Endothelial cell of umbilical vein (primary cell): ENCODE results near the gene NRM.

Experiments used
- EZH2 ChIP-seq: IDR thresholded peaks from 2 replicates; pipeline ENCODE4 v1.6.1; 2012; ENCODE audit warnings: borderline replicate concordance, low read depth, mild to moderate bottlenecking, moderate library complexity, low read length, inconsistent platforms; ENCODE audit not compliant: severe bottlenecking
- POLR2A ChIP-seq: IDR thresholded peaks from 2 replicates; pipeline ENCODE4 v1.6.1; 2012; ENCODE audit warnings: low read depth, mild to moderate bottlenecking, control low read depth, low read length
- POLR2AphosphoS5 ChIP-seq: IDR thresholded peaks from 2 replicates; pipeline ENCODE4 v1.6.1; 2012; ENCODE audit warnings: low read depth, mild to moderate bottlenecking, control low read depth, low read length, moderate library complexity; ENCODE audit not compliant: insufficient read depth
- TF ChIP-seq, protein P1 (sequence below), 2 donors: IDR thresholded peaks; 1 replicate in 1 of 2; 2 replicates in 1 of 2; pipeline ENCODE4 v1.5.1; 2011; ENCODE audit warnings: low read length in 2 of 2, mild to moderate bottlenecking in 2 of 2, moderate library complexity in 2 of 2, control low read depth in 1 of 2, inconsistent platforms in 1 of 2, low read depth in 1 of 2; ENCODE audit not compliant: insufficient read depth in 1 of 2; ENCODE audit errors: extremely low read depth in 1 of 2

DNA sequence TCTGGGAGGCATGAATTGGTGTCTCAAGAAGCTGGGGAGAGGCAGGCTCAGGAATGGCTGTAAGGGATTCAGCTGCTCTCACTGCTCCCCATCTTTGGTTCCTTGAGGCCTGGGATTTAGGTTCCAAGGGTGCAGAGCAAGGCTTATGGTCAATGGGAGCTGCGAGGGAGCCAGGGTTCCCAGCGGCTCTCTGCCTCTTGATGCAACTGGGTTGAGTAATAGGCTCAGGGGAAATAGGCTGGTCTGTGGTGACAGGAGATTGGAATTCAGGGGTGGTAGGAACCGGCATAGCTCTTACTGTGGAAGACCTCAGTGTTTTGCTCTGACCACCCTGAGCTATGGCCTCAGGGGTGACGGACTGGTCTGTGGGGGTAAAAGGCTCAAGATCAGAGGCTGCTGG, 13.0 kb upstream of the NRM start:
- TF ChIP-seq, protein P1, sequence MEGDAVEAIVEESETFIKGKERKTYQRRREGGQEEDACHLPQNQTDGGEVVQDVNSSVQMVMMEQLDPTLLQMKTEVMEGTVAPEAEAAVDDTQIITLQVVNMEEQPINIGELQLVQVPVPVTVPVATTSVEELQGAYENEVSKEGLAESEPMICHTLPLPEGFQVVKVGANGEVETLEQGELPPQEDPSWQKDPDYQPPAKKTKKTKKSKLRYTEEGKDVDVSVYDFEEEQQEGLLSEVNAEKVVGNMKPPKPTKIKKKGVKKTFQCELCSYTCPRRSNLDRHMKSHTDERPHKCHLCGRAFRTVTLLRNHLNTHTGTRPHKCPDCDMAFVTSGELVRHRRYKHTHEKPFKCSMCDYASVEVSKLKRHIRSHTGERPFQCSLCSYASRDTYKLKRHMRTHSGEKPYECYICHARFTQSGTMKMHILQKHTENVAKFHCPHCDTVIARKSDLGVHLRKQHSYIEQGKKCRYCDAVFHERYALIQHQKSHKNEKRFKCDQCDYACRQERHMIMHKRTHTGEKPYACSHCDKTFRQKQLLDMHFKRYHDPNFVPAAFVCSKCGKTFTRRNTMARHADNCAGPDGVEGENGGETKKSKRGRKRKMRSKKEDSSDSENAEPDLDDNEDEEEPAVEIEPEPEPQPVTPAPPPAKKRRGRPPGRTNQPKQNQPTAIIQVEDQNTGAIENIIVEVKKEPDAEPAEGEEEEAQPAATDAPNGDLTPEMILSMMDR (IDR thresholded peaks at IDR 0.05; ENCODE audit: extremely low read depth in 1 of 2, insufficient read depth in 1 of 2, low read depth in 1 of 2, low read length in 2 of 2) = no peak
- TF ChIP-seq POLR2A = no peak
- no peak for TF ChIP-seq POLR2AphosphoS5
- TF ChIP-seq EZH2 = no peak
